Measurements from ENCODE around the gene HPN.
A peak's percentile ranks its signal among the peaks of the same experiment; 100 is the strongest.

HPN gene

DNA sequence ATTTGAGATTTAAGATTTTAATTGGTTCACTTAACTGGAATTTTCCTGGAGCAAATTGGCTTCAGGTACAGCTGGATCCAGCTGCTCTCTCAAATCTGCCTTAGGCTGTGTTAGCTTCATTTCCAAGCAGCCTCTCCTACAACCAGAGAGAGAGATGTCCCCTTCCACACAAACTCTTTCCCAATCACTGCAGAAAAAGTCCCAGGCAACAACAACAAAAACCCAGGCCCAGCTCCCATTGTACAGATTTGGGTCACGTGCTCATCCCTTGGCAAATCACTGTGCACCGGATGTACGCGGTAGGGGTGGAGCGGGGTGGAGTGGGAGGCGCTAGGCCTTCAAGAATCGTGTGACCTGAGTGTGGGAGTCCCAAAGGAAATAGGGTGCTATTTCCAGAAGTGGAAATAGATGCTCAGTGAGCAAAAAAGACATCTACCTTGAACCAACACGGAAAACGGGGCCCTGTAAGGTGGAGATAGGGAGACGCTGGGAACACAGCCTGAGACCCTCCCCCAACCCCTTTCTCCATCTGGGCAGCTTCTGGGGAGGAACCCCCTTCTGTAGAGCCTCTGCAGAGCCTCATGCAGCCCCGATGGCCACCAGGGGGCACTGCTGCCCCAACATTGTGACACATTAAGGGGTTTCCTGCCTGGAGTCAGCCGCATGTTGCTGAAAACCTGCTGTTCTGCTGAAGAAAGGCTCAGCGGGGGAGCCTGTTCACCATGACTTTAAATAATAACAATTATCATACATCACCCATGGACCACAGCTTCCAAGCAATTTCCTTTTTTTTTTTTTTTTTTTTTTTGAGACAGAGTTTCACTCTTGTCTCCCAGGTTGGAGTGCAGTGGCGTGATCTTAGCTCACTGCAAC lies 25.4 kb downstream of the HPN start:
- H3K4me3 ChIP-seq (replicated peaks in 1 of 2; ENCODE audit: low read depth in 2 of 2, low read length in 2 of 2) = no peak overlapping the region
- TF ChIP-seq, protein P1, sequence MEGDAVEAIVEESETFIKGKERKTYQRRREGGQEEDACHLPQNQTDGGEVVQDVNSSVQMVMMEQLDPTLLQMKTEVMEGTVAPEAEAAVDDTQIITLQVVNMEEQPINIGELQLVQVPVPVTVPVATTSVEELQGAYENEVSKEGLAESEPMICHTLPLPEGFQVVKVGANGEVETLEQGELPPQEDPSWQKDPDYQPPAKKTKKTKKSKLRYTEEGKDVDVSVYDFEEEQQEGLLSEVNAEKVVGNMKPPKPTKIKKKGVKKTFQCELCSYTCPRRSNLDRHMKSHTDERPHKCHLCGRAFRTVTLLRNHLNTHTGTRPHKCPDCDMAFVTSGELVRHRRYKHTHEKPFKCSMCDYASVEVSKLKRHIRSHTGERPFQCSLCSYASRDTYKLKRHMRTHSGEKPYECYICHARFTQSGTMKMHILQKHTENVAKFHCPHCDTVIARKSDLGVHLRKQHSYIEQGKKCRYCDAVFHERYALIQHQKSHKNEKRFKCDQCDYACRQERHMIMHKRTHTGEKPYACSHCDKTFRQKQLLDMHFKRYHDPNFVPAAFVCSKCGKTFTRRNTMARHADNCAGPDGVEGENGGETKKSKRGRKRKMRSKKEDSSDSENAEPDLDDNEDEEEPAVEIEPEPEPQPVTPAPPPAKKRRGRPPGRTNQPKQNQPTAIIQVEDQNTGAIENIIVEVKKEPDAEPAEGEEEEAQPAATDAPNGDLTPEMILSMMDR (IDR thresholded peaks at IDR 0.05; ENCODE audit: low read depth, low read length) = peak; percentile 92
- DNase-seq (ENCODE audit: low read depth in 2 of 2) = peak; percentile 86 to 89

DNA sequence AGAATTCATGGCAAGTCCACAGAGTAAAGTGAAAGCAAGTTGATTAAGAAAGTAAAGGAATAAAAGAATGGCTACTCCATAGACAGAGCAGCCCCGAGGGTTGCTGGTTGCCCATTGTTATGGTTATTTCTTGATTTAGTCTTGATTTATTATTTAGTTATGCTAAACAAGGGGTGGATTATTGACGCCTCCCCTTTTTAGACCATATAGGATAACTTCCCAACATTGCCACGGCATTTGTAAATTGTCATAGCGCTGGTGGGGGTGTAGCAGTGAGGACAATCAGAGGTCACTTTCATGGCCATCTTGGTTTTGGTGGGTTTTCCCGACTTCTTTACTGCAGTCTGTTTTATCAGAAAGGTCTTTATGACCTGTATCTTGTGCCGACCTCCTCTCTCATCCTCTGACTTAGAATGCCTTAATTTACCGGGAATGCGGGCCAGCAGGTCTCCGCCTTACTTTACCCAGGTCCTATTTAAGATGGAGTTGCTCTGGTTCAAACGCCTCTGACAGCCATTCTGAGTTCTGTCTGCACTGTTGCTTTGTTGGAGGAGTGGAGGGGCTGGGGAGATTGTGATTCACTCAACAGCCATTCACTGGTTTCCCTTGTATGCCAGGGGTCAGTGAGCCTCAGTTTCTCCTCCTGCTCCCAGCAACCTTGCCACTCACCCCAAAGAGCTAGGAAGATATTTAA lies 27.6 kb downstream of the HPN start:
- TF ChIP-seq, protein P1 (IDR thresholded peaks at IDR 0.05; ENCODE audit: low read depth, low read length) = no peak
- DNase-seq (ENCODE audit: low read depth in 2 of 2) = no peak
- no peak overlapping the region for H3K4me3 ChIP-seq (replicated peaks in 1 of 2; ENCODE audit: low read depth in 2 of 2, low read length in 2 of 2)

DNA sequence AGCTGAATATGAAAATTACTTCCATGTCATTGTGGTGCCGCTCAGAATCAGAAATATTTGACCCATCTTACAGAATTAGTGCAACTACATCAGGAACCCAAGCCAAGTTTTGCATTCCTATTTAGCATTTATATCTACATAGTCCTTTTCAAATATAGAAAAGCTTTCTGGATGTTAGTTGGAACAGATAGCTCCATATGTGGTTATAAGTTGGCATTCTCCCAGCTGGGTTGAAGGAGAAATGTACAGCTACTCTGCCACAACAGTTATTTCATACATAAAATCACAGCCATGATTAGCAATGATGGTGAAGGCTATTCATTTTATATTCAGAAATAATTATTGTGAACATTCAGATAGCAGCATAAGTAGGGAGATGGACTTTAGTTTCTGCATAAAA lies 28.2 kb downstream of the HPN start:
- peak in 1 of 2 donors; percentile 38 for DNase-seq (ENCODE audit: low read depth in 2 of 2)
- TF ChIP-seq, protein P1 (IDR thresholded peaks at IDR 0.05; ENCODE audit: low read depth, low read length) = no peak
- no peak overlapping the region for H3K4me3 ChIP-seq (replicated peaks in 1 of 2; ENCODE audit: low read depth in 2 of 2, low read length in 2 of 2)

DNA sequence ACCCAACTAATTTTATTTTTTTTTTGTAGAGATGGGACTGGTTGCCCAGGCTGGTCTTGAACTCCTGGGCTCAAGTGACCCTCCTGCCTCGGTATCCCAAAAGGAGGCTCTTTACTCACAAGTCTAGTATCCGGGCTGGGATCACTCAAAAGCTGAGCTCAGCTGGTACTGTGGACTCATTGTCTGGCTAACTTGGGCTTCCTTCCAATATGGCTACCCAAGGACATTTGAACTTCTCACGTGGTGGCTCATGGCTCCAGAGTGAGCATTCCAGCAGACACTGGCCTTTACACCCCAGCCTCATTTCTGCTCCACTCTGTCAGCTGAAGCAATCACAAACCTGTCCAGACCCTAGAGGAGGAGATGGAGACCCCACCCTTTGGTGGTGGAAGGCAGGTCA lies 28.9 kb downstream of the HPN start:
- no peak overlapping the region for H3K4me3 ChIP-seq (replicated peaks in 1 of 2; ENCODE audit: low read depth in 2 of 2, low read length in 2 of 2)
- TF ChIP-seq, protein P1 (IDR thresholded peaks at IDR 0.05; ENCODE audit: low read depth, low read length) = no peak
- no peak for DNase-seq (ENCODE audit: low read depth in 2 of 2)

DNA sequence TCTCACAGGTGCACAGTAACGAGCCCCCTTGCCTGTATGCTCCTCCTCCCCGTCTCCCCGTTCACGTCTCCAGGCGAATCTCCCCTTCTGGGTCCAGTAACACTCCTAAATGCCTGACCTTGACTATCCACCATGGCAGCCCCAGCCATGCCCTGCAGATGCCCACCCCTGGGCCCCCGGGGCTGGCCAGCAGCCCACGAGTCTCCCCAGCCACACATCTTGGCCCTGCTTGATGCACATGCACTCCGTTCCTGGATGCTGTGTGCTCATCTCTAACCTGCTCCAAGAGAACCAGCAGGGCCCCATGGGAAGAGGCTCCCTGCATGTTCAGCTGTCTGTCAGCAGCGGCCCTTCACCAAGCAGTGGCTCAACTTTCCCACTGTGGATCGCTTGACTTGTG lies 32.0 kb downstream of the HPN start:
- H3K4me3 ChIP-seq (replicated peaks in 1 of 2; ENCODE audit: low read depth in 2 of 2, low read length in 2 of 2) = no peak overlapping the region
- TF ChIP-seq, protein P1 (IDR thresholded peaks at IDR 0.05; ENCODE audit: low read depth, low read length) = no peak

DNA sequence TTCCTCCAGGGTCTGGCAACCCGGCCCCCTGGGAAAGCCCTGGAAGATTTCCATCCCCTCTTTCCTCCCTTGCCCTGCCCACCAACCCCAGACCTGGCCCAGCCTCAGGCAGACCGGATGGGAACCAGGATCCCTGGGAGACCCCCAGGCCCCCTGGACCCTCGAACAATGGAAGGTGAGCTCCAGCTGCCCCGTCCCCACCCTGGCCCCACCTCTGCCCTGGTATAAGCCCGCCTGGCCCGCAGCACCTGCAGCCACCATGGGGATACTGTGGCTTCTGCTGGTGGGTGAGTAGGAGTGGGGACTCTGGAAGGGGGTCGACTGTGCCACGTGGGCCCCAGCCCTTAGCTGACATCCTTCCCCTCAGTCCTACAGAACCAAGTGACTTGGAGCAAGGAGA lies 32.4 kb downstream of the HPN start:
- no peak overlapping the region for H3K4me3 ChIP-seq (replicated peaks in 1 of 2; ENCODE audit: low read depth in 2 of 2, low read length in 2 of 2)
- TF ChIP-seq, protein P1 (IDR thresholded peaks at IDR 0.05; ENCODE audit: low read depth, low read length) = no peak
- no peak for DNase-seq (ENCODE audit: low read depth in 2 of 2)

More for the DNA sequence above, 32.0 kb downstream of the HPN start:
- no peak for DNase-seq (ENCODE audit: low read depth in 2 of 2)

Data from cardiac fibroblast (primary cell).